T1000 (cell line): ENCODE data around the gene CABP7.
"Not testable (repeated sequence)": the region's sequence is repeated elsewhere in the genome, so short reads cannot be mapped to it uniquely, and the experiment has no call there.

Source experiments
- DNase-seq: peaks from one replicate; lab custom pipeline; 2025; ENCODE audit warnings: mixed read lengths; lab: John Stamatoyannopoulos, UW

CABP7 gene

GRCh38 chr22:29748248-29748893 is 28.6 kb downstream of the CABP7 start:
- DNase-seq: no peak

GRCh38 chr22:29750029-29750428 is 30.2 kb downstream of the CABP7 start:
- no peak for DNase-seq

GRCh38 chr22:29750559-29751538 is 31.0 kb downstream of the CABP7 start:
- DNase-seq: no peak

- no peak for DNase-seq
Observed at GRCh38 chr22:29751669-29752068, 31.9 kb downstream of the CABP7 start.

- DNase-seq: no peak
Observed at GRCh38 chr22:29753808-29754657, 34.2 kb downstream of the CABP7 start.

- not testable (repeated sequence) for DNase-seq
Observed at GRCh38 chr22:29754658-29755395, 35.0 kb downstream of the CABP7 start.

DNA sequence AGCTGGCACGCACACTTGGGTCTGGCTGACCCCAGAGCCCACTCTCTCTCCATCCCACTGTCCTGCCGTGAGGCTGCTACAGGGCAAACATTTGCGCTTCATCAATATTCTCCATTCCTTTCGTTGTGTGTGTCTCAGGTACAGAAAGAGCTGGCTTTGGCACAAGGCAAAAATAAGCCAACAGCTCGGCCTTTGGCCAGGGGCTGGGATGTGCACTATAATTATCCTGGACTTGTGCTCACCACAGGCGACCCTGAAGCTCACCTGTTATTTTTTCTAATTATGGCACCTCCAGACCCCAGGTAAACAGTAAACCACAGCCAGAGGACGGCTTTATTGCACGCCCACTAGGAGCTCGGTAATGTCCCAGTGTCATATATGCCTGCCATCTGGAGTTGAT is 36.1 kb downstream of the CABP7 start:
- no peak for DNase-seq

DNA sequence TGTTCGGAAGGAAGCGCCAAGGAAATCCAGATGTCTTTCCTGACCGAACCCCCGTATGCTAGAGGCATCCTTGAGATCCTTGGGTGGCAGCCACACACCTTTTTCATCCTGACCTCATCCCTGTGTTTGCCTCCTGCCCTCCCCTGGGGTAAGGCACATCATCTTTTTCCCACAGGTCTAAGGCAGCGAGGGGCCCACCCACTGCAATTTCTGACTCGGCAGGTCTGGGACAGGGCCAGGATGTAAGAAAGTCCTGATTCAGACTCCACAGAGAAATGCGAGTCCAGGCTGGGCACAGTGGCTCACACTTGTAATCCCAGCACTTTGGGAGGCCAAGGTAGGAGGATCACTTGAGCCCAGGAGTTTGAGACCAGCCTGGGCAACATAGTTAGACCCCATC is 36.5 kb downstream of the CABP7 start:
- no peak for DNase-seq

DNA sequence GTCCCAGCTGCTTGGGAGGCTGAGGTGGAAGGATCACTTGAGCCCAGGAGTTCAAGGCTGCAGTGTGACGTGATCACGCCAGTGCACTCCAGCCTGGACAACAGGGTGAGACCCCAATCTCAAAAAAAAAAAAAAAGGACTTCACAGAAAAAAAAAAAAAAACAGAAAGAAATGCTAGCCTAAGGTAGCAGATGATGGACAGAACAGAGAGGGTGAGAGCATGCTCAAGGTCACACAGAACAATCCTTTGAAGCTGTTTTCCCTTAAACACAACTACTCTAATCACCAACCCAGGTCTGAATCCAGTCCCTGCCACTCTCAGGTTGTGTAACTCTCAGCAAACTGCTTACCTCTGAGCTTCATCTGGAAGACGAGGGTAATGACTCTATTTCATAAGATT is 37.3 kb downstream of the CABP7 start:
- no peak for DNase-seq

DNA sequence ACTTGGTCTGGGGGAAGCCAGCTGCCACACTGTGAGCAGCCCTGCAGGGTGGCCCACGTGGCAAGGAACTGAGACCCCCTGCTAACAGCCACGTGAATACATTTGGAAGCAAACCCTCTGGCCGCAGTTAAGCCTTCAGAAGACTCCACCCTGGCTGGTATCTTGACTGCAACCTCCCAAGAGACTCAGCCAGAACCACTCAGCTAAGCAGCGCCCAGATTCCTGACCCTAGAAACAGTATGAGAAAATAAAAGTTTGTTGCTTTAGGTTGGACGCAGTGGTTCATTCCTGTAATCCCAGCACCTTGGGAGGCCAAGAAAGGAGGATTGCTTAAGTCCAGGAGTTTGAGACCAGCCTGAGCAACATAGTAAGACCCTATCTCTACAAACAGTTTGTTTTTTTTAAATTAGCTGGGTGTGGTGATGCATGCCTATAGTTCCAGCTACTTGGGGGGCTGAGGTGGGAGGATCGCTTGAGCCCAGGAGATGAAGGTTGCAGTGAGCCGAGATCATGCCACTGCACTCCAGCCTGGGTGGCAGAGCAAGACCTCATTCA is 38.3 kb downstream of the CABP7 start:
- no peak for DNase-seq

DNA sequence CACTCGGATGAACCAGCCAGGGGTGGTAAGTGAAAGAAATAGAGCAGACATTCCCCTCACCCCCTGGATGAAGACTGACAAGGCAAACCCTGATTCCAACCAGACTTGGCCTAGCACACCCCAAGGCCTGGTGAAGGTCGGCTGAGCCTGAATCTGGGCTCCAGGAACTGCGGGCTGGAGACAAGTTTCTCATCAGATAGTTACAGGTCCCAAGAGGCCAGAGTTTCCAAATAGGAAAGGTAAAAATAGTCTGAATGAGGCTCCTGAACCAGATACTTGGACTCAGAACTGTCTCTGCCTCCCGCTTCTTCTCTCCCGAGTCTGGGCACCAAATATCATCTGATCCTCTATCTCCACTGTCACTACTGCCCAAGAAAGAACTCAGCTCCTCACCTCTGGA is 39.2 kb downstream of the CABP7 start:
- no peak for DNase-seq

DNA sequence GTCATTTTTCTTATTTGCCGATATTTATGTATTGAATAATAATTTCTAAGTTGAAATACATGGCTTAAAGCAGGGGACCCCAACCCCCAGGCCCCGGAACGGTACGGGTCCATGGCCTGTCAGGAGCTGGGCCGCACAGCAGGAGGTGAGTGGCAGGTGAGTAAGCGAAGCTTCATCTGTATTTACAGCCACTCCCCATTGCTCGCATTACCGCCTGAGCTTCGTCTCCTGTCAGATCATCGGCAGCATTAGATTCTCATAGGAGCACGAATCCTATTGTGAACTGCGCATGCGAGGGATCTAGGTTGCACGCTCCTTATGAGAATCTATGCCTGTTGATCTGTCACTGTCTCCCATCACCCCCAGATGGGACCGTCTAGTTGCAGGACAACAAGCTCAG is 42.5 kb downstream of the CABP7 start:
- DNase-seq: no peak

GRCh38 chr22:29765905-29766631 is 46.3 kb downstream of the CABP7 start:
- DNase-seq: no peak

DNA sequence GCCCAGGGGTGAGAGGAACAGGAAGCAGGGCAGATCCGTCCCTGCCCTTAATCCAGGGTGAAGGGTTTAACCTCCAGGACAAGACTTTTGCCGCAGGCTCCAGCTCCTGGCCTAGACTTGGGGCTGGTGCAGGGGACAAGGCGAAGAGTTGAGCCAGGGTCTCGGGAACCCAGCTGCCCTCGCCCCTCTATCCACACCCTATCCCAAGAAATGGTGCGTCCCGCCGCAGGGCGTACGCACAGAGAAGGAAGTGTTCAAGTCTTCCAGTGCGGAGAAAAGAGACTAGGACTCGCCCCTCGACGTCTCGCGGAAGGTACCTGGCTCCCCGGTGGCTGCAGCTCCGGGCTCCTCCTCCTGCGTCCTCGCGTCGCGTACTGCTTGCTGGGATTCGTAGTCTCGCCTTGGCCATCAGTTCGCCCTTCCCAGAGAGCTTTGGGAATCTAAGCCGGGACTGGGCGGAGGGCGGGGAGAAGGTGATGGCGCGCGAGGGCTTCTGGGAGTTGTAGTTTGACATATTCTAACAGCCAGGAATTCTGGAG is 46.9 kb downstream of the CABP7 start, which contains the start of gene ZMAT5:
ZMAT5 (minus strand) TSS at position 376 of the 539 bp plus-strand sequence. CDS start 18,463 bp downstream, outside the sequence.
- DNase-seq: peak; percentile 88

- DNase-seq: peak; percentile 85
Observed at GRCh38 chr22:29767171-29768051, 47.6 kb downstream of the CABP7 start, which contains the start of gene UQCR10. Gene UQCR10 (plus strand): TSS chr22:29767369. CDS start chr22:29767399, 30 bp downstream.

DNA sequence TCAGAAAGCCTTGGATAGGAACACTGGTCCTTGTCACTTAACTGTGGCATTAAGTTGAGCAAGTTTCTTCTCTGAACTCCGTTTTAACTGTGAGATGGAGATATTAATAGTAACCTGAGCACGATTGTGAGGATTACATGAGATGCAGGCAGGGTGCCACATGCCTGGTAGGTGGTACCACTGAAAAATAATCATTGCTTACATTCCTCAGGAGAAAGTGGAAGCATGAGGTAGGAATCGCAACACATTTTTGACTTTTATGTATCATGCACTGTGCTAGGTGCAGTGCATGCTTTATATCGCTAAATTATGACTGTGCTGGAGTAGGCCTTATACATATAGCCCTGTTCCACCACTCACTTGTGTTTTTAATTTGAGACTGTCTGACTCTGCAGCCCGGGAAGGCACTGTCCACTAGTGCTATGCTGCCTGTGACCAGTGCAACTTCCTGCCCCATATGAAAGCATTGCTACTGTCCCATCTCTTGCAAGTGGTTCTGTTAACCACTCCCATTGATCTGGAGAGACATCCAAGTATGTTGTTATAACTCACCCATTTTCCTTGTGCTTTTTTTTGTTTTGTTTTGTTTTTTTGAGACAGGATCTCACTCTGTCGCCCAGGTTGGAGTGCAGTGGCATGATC is 48.4 kb downstream of the CABP7 start:
- DNase-seq: no peak

DNA sequence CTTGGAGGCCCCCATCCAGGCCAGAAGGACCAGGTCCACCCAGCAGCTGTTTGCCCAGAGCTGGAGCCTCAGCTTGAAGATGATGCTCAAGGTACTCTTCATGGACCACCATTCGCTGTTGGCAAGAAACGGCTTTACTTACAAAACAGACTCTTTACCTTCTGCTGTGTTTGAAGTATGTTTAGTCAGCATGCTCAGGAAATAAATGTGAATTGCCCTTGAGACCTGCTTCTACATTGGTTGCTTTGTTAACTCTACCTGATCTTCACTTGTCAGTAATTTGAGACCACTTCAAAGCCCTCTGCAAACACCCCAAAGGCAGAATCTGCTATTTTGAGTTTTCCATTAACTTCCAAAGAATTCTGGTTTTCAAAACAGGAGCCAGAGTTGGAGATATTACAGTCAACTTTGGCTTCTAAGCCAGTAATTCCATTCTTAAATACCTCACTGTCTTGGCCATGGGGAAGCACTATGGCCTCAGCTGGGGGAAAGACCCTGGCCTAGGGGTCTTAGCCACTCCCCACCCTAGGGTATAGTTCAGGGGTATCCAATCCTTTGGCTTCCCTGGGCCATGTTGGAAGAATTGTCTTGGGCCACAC is 50.0 kb downstream of the CABP7 start:
- DNase-seq: no peak

- DNase-seq: no peak
Observed at GRCh38 chr22:29772170-29772641, 52.4 kb downstream of the CABP7 start.
